Prostate gland (tissue), 2 donors: ENCODE data around the gene FN3K. TPM values are rescaled to one million over a fixed set of nuclear protein-coding genes. Genes with fewer than 3 reads are reported as not detected.
"Not testable (repeated sequence)": the region's sequence is repeated elsewhere in the genome, so short reads cannot be mapped to it uniquely, and the experiment has no call there.

ENCODE experiments used
- DNase-seq: peaks from one replicate; pipeline ENCODE4 v3.0.0-alpha.2; 2019; ENCODE audit warnings: low spot score
- H3K27ac ChIP-seq, 2 donors: fragments of 200-600 bp; sonication (generic); 2 replicates each; pipeline ENCODE4 v1.5.1; 2017 to 2019
- H3K27me3 ChIP-seq: fragments of 200-600 bp; sonication (generic); replicated peaks from 2 replicates; pipeline ENCODE4 v1.5.1; 2019; ENCODE audit not compliant: insufficient read depth
- H3K36me3 ChIP-seq, 2 donors: fragments of 200-600 bp; sonication (generic); 1 replicate in 1 of 2; 2 replicates in 1 of 2; pipeline versions ENCODE4 v1.5.1 to v1.8.1; 2017 to 2019
- H3K4me1 ChIP-seq: fragments of 200-600 bp; sonication (generic); replicated peaks from 2 replicates; pipeline ENCODE4 v1.5.1; 2019
- H3K4me3 ChIP-seq, 2 donors: fragments of 200-600 bp; sonication (generic); 2 replicates each; pipeline ENCODE4 v1.5.1; 2017 to 2019
- H3K9me3 ChIP-seq: fragments of 200-600 bp; sonication (generic); 2 replicates; pipeline ENCODE4 v1.5.1; 2017
- CTCF ChIP-seq, 4 experiments: fragments of 200-600 bp in 2 of 4; fragments of 450-650 bp in 2 of 4; sonication (generic) in 2 of 4; IDR thresholded peaks; 1 replicate in 3 of 4; 2 replicates in 1 of 4; pipeline ENCODE4 v1.5.1; 2016 to 2019; ENCODE audit warnings: antibody characterized with exemption in 4 of 4, mild to moderate bottlenecking in 2 of 4, moderate library complexity in 2 of 4
- POLR2A ChIP-seq: fragments of 450-650 bp; IDR thresholded peaks from one replicate; pipeline ENCODE4 v1.6.1; 2016; ENCODE audit warnings: antibody characterized with exemption, mild to moderate bottlenecking
- POLR2AphosphoS5 ChIP-seq: sonication (generic); formaldehyde crosslinking; IDR thresholded peaks from one replicate; pipeline ENCODE4 v1.6.1; 2017; ENCODE audit warnings: antibody characterized with exemption
- WGBS: methylation state at CpG from one replicate; pipeline ENCODE4 v1.1.5; 2018; 5-methylcytosine and 5-hydroxymethylcytosine counted together
- intact Hi-C: fragments of 100-400 bp; cut with DNase I; formaldehyde crosslinking; loops from one replicate; pipeline ENCODE4 v1.14.2; 2022
- total RNA-seq, 2 donors: library from RNA; depleted of rRNA; stranded (reverse); fragments of >200 nt; gene quantifications; one replicate each; pipeline ENCODE4 v1.1.0, GENCODE V29; 2016

FN3K gene
- total RNA-seq, 2 donors from 2014 or later, result 16.9 to 32.2 TPM

- no peaks in the 10 kb centered on the region for H3K36me3 ChIP-seq
- no peaks in the 10 kb centered on the region for H3K27me3 ChIP-seq
- intact Hi-C loops, result loop anchor here (5.0 to 10.0 kb wide), 2 partner anchors 108 to 420 kb away; partner anchors contain the start of gene TEX19
- peak; percentile 70 for DNase-seq
- H3K27ac ChIP-seq, result no peak overlapping the region
- peak overlapping the region in 1 of 2 donors; percentile 7 for H3K4me3 ChIP-seq
- H3K9me3 ChIP-seq, result no peaks in the 10 kb centered on the region
- TF ChIP-seq POLR2AphosphoS5 (peak; percentile 24), CTCF (IDR thresholded peaks at IDR 0.05) (peak; percentile 66 to 89 (median 82)), POLR2A (no peak)
- H3K4me1 ChIP-seq, result no peaks in the 10 kb centered on the region
- 35% methylated on average over 34 of the region's 34 CpGs for WGBS
These were observed 39.8 kb downstream of the FN3K start for GRCh38 chr17:82775001-82775823.

GRCh38 chr17:82776454-82776853 lies 41.0 kb downstream of the FN3K start:
- Histone ChIP-seq H3K4me1 (no peaks in the 10 kb centered on the region), H3K36me3 (no peaks in the 10 kb centered on the region), H3K9me3 (no peaks in the 10 kb centered on the region), H3K27ac (no peak overlapping the region), H3K27me3 (no peaks in the 10 kb centered on the region), H3K4me3 (no peak overlapping the region)
- no peak for DNase-seq
- no peak for TF ChIP-seq POLR2A
- no peak for TF ChIP-seq POLR2AphosphoS5
- no peak for TF ChIP-seq CTCF (IDR thresholded peaks at IDR 0.05)
- intact Hi-C loops, result loop anchor here (5.0 to 10.0 kb wide), 2 partner anchors 109 to 422 kb away; partner anchors contain the start of gene TEX19
- 89% methylated on average over 13 of the region's 13 CpGs for WGBS

GRCh38 chr17:82777778-82778375 lies 42.5 kb downstream of the FN3K start:
- intact Hi-C loops, result loop anchor here (5.0 to 10.0 kb wide), 2 partner anchors 111 to 423 kb away; partner anchors contain the start of gene TEX19
- not testable (repeated sequence) for H3K36me3 ChIP-seq, H3K27ac ChIP-seq, H3K27me3 ChIP-seq, H3K4me1 ChIP-seq, H3K9me3 ChIP-seq, H3K4me3 ChIP-seq, DNase-seq
- TF ChIP-seq CTCF (IDR thresholded peaks at IDR 0.05), result peak in 2 of 4 experiments; percentile 11 to 35
- WGBS, result 74% methylated on average over 21 of the region's 21 CpGs

- intact Hi-C loops, result loop anchor here (5.0 to 10.0 kb wide), 2 partner anchors 112 to 425 kb away; partner anchors contain the start of gene TEX19
- no peak overlapping the region for H3K27ac ChIP-seq
- no peak for DNase-seq
- H3K4me3 ChIP-seq, result no peak overlapping the region
- no peaks in the 10 kb centered on the region for H3K36me3 ChIP-seq
- H3K9me3 ChIP-seq, result no peaks in the 10 kb centered on the region
- WGBS, result 87% methylated on average over 23 of the region's 23 CpGs
- H3K4me1 ChIP-seq, result no peaks in the 10 kb centered on the region
- TF ChIP-seq POLR2AphosphoS5 (no peak), POLR2A (no peak), CTCF (IDR thresholded peaks at IDR 0.05) (no peak)
- H3K27me3 ChIP-seq, result no peaks in the 10 kb centered on the region
These were observed 44.1 kb downstream of the FN3K start for GRCh38 chr17:82779541-82779940.
